Karpas-422 (cell line): Measurements from ENCODE around the gene INF2. TPM values are rescaled to one million over a fixed set of nuclear protein-coding genes. Genes with fewer than 3 reads are reported as not detected.

Experiments
- DNase-seq: peaks from one replicate; pipeline ENCODE4 v3.0.0-alpha.2; 2015
- H2AFZ ChIP-seq: fragments of 200-600 bp; sonication (generic); 2 replicates; pipeline ENCODE4 v1.6.1; 2014; ENCODE audit warnings: antibody characterized with exemption, low read length, mixed read lengths
- H3K27ac ChIP-seq: fragments of 200-600 bp; sonication (generic); 2 replicates; pipeline ENCODE4 v1.5.1; 2014; ENCODE audit warnings: mild to moderate bottlenecking, low read length, moderate library complexity
- H3K27me3 ChIP-seq: fragments of 200-600 bp; sonication (generic); 2 replicates; pipeline ENCODE4 v1.6.1; 2014; ENCODE audit warnings: low read length, mixed read lengths
- H3K36me3 ChIP-seq: fragments of 200-600 bp; sonication (generic); 2 replicates; pipeline ENCODE4 v1.6.1; 2014; ENCODE audit warnings: low read length, mixed read lengths; ENCODE audit not compliant: insufficient read depth
- H3K4me1 ChIP-seq: fragments of 200-600 bp; sonication (generic); 2 replicates; pipeline ENCODE4 v1.6.1; 2014; ENCODE audit warnings: mild to moderate bottlenecking, low read length, mixed read lengths
- H3K4me2 ChIP-seq: fragments of 200-600 bp; sonication (generic); 2 replicates; pipeline ENCODE4 v1.6.1; 2014; ENCODE audit warnings: low read length, low read depth, mild to moderate bottlenecking; ENCODE audit not compliant: poor library complexity, severe bottlenecking
- H3K4me3 ChIP-seq: fragments of 200-600 bp; sonication (generic); 2 replicates; pipeline ENCODE4 v1.5.1; 2014; ENCODE audit warnings: mild to moderate bottlenecking, antibody characterized with exemption, low read length, mixed read lengths
- H3K79me2 ChIP-seq: fragments of 200-600 bp; sonication (generic); 2 replicates; pipeline ENCODE4 v1.6.1; 2014; ENCODE audit warnings: mild to moderate bottlenecking, low read length, mixed read lengths
- H3K9ac ChIP-seq: fragments of 200-600 bp; sonication (generic); 2 replicates; pipeline ENCODE4 v1.6.0; 2014; ENCODE audit warnings: low read length
- H3K9me2 ChIP-seq: fragments of 200-600 bp; sonication (generic), shearing (Covaris generic); replicated peaks from 2 replicates; pipeline ENCODE4 v1.6.0; 2014; ENCODE audit warnings: mild to moderate bottlenecking, low read length, moderate library complexity; ENCODE audit not compliant: insufficient read depth
- H3K9me3 ChIP-seq: fragments of 300-700, 200-600 bp; sonication (generic); 2 replicates; pipeline ENCODE4 v1.6.1; 2014; ENCODE audit warnings: low read length, mixed read lengths
- H4K20me1 ChIP-seq: fragments of 200-600 bp; sonication (generic); 2 replicates; pipeline ENCODE4 v1.6.1; 2014; ENCODE audit warnings: mild to moderate bottlenecking, antibody characterized with exemption, low read length, low read depth; ENCODE audit not compliant: insufficient read depth
- total RNA-seq: library from RNA; depleted of rRNA; stranded (reverse); fragments of >200 nt; shearing (Covaris generic); gene quantifications from 2 replicates; pipeline ENCODE4 v1.2.3, GENCODE V29; 2014; ENCODE audit warnings: low replicate concordance

The INF2 gene
- total RNA-seq, 1 experiment from 2014 or later: 4.4 TPM

GRCh38 chr14:104756477-104757237, 67.2 kb downstream of the INF2 start:
- no peak overlapping the region for H3K27ac ChIP-seq
- peaks cover 20% of the 10 kb centered on the region for H3K4me1 ChIP-seq
- no peak overlapping the region for H3K4me3 ChIP-seq
- no peaks in the 10 kb centered on the region for H3K27me3 ChIP-seq
- H3K9me2 ChIP-seq: no peaks in the 10 kb centered on the region
- H3K4me2 ChIP-seq: no peak overlapping the region
- H2AFZ ChIP-seq: no peak overlapping the region
- H3K36me3 ChIP-seq: peaks cover 5% of the 10 kb centered on the region; the same call in 1 of the 2 replicates
- DNase-seq: no peak
- H3K9ac ChIP-seq: no peak overlapping the region
- H3K9me3 ChIP-seq: no peaks in the 10 kb centered on the region
- peaks cover 52% of the 10 kb centered on the region for H3K79me2 ChIP-seq
- peaks cover 30% of the 10 kb centered on the region for H4K20me1 ChIP-seq

GRCh38 chr14:104757238-104757585, 67.8 kb downstream of the INF2 start:
- H3K9me2 ChIP-seq: no peaks in the 10 kb centered on the region
- H3K27ac ChIP-seq: no peak overlapping the region
- H3K4me1 ChIP-seq: peaks cover 16% of the 10 kb centered on the region
- DNase-seq: no peak
- H3K79me2 ChIP-seq: peaks cover 52% of the 10 kb centered on the region
- H3K4me3 ChIP-seq: no peak overlapping the region
- no peak overlapping the region for H3K4me2 ChIP-seq
- no peaks in the 10 kb centered on the region for H3K9me3 ChIP-seq
- no peaks in the 10 kb centered on the region for H3K27me3 ChIP-seq
- H2AFZ ChIP-seq: no peak overlapping the region
- peaks cover 30% of the 10 kb centered on the region for H4K20me1 ChIP-seq
- peaks cover 5% of the 10 kb centered on the region; the same call in 1 of the 2 replicates for H3K36me3 ChIP-seq
- H3K9ac ChIP-seq: no peak overlapping the region

- Histone ChIP-seq H4K20me1 (peaks cover 30% of the 10 kb centered on the region), H3K4me1 (peaks cover 15% of the 10 kb centered on the region), H3K9me2 (no peaks in the 10 kb centered on the region), H2AFZ (no peak overlapping the region), H3K79me2 (peaks cover 52% of the 10 kb centered on the region), H3K9me3 (no peaks in the 10 kb centered on the region), H3K4me3 (no peak overlapping the region), H3K36me3 (peaks cover 5% of the 10 kb centered on the region; the same call in 1 of the 2 replicates), H3K9ac (no peak overlapping the region), H3K4me2 (no peak overlapping the region), H3K27me3 (no peaks in the 10 kb centered on the region), H3K27ac (no peak overlapping the region)
- DNase-seq: no peak
Measured at GRCh38 chr14:104757681-104758392, 68.4 kb downstream of the INF2 start.

GRCh38 chr14:104758981-104759969, 69.9 kb downstream of the INF2 start:
- peaks cover 39% of the 10 kb centered on the region for H3K79me2 ChIP-seq
- no peaks in the 10 kb centered on the region for H3K27me3 ChIP-seq
- H3K9me2 ChIP-seq: no peaks in the 10 kb centered on the region
- no peak overlapping the region for H3K9ac ChIP-seq
- H4K20me1 ChIP-seq: peaks cover 21% of the 10 kb centered on the region
- H2AFZ ChIP-seq: no peak overlapping the region
- H3K36me3 ChIP-seq: peaks cover 5% of the 10 kb centered on the region; the same call in 1 of the 2 replicates
- H3K4me3 ChIP-seq: no peak overlapping the region
- H3K4me1 ChIP-seq: peaks cover 8% of the 10 kb centered on the region
- H3K27ac ChIP-seq: no peak overlapping the region
- H3K4me2 ChIP-seq: no peak overlapping the region
- DNase-seq: no peak
- no peaks in the 10 kb centered on the region for H3K9me3 ChIP-seq

- H3K9me3 ChIP-seq: no peaks in the 10 kb centered on the region
- peaks cover 4% of the 10 kb centered on the region; the same call in 1 of the 2 replicates for H4K20me1 ChIP-seq
- H3K9me2 ChIP-seq: no peaks in the 10 kb centered on the region
- no peak overlapping the region for H3K4me2 ChIP-seq
- H3K27me3 ChIP-seq: no peaks in the 10 kb centered on the region
- H3K27ac ChIP-seq: no peak overlapping the region
- H3K9ac ChIP-seq: no peak overlapping the region
- no peak overlapping the region for H3K4me3 ChIP-seq
- DNase-seq: no peak
- H3K79me2 ChIP-seq: no peaks in the 10 kb centered on the region
- H2AFZ ChIP-seq: no peak overlapping the region
- H3K36me3 ChIP-seq: 0 out of 2 replicates have a peak, but pooled peaks cover under 1% of the 10 kb centered on the region
- H3K4me1 ChIP-seq: peaks cover 5% of the 10 kb centered on the region
Measured at GRCh38 chr14:104765517-104765916, 76.1 kb downstream of the INF2 start.

- Histone ChIP-seq H3K9ac (no peak overlapping the region), H4K20me1 (0 out of 2 replicates have a peak, but pooled peaks cover under 1% of the 10 kb centered on the region), H3K9me3 (peaks cover 2% of the 10 kb centered on the region; the same call in 1 of the 2 replicates), H3K27ac (no peak overlapping the region), H3K36me3 (peaks cover 9% of the 10 kb centered on the region), H3K9me2 (no peaks in the 10 kb centered on the region), H3K4me1 (peaks cover 5% of the 10 kb centered on the region), H2AFZ (no peak overlapping the region), H3K79me2 (no peaks in the 10 kb centered on the region), H3K27me3 (no peaks in the 10 kb centered on the region), H3K4me2 (no peak overlapping the region), H3K4me3 (no peak overlapping the region)
- DNase-seq: no peak
Measured at GRCh38 chr14:104766256-104766862, 76.9 kb downstream of the INF2 start.

- no peak overlapping the region for H3K27ac ChIP-seq
- H3K9me3 ChIP-seq: peaks cover 7% of the 10 kb centered on the region; the same call in 1 of the 2 replicates
- H3K4me3 ChIP-seq: no peak overlapping the region
- H3K27me3 ChIP-seq: no peaks in the 10 kb centered on the region
- H3K36me3 ChIP-seq: peaks cover 16% of the 10 kb centered on the region
- no peak overlapping the region for H3K9ac ChIP-seq
- no peaks in the 10 kb centered on the region for H3K79me2 ChIP-seq
- no peak overlapping the region for H2AFZ ChIP-seq
- no peaks in the 10 kb centered on the region for H3K9me2 ChIP-seq
- no peak for DNase-seq
- H3K4me2 ChIP-seq: no peak overlapping the region
- H4K20me1 ChIP-seq: no peaks in the 10 kb centered on the region
- peaks cover 5% of the 10 kb centered on the region for H3K4me1 ChIP-seq
Measured at GRCh38 chr14:104766863-104767633, 77.6 kb downstream of the INF2 start.
